ENCODE results near the gene GRIK4.

Gene GRIK4

GRCh38 chr11:120522021-120522420 lies 10.5 kb downstream of the GRIK4 start:
- no peak overlapping the region for H3K4me3 ChIP-seq (ENCODE audit: low read length)
- DNase-seq (ENCODE audit: low read depth, low spot score) = no peak

- no peak for DNase-seq (ENCODE audit: low read depth, low spot score)
- H3K4me3 ChIP-seq (ENCODE audit: low read length) = no peak overlapping the region
Measured at GRCh38 chr11:120522736-120523135, 11.2 kb downstream of the GRIK4 start.

- no peak overlapping the region for H3K4me3 ChIP-seq (ENCODE audit: low read length)
- DNase-seq (ENCODE audit: low read depth, low spot score) = no peak
Measured at GRCh38 chr11:120523196-120523595, 11.6 kb downstream of the GRIK4 start.

DNA sequence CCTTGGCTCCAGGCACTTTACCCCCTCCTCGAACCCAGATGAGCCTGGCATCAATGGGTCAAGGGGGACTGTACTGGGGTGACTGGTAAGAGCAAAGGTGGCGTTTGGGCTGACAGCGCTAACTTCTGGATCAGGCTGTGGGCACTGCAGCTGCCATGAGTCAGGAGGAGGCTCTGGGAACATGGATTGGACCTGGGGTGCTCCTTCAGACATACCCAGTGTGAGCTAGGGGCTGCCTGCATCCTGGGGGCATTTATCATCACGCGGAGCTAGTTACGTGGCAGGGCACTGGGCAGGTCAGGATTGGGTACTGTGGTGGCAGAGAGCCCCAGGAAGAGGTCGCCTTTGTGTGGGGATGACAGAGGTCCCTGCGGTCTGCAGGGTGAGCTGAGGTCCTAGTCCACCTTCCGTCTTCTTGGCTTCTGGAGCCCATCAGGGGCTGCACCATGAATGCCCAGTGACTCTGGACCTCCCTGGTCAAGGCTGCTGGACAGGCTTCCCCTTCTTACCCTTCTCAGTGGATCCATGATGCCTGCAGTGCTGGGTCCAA lies 13.1 kb downstream of the GRIK4 start:
- no peak overlapping the region for H3K4me3 ChIP-seq (ENCODE audit: low read length)
- no peak for DNase-seq (ENCODE audit: low read depth, low spot score)

GRCh38 chr11:120525261-120526171 lies 14.0 kb downstream of the GRIK4 start:
- H3K4me3 ChIP-seq (ENCODE audit: low read length) = no peak overlapping the region
- DNase-seq (ENCODE audit: low read depth, low spot score) = no peak

DNA sequence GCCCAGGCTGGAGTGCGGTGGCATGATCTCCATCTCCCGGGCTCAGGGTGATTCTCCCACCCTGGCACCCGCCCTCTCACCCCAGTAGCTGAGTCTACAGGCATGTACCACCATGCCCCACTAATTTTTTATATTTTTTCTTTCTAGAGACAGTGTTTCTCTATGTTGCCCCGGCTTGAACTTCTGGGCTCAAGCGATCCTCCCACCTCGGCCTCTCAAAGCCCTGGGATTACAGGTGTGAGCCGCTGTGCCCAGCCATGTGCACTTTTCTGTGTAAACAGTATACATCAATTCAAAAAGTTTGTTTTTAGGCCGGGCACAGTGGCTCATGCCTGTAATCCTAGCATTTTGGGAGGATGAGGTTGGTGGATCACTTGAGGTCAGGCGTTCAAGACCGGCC lies 14.7 kb downstream of the GRIK4 start:
- DNase-seq (ENCODE audit: low read depth, low spot score) = no peak
- no peak overlapping the region for H3K4me3 ChIP-seq (ENCODE audit: low read length)

DNA sequence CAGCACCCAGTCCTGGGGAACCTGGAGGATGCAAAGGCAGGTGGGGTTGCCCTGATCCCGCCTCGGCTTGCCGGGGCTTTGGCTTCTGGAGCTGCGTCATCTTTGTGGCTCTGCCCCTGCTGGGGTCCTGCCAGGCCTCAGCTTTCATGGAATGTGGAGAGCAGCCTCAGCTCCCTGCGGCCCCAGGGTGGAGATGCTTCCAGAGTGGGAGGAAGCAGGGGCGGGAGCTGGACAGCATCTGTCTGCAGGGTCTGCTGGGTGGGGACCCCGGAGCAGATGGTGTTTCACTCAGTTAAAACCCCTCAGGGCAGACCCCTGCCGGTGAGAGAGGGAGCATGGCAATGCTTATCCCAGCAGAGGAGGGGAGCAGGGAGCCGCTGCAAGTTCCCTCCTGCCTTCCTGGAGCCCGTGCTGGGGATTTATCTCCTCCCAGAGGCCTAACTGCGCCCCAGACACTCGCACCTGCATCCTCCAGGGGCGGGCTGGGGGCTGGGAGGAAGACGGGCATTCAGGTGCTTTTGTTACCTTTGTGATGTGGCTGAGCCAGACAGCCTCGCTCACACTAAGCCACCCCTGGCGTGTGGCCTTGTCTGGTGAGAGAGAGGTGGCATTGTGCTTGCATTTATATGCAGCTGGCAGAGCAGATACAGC lies 15.7 kb downstream of the GRIK4 start:
- DNase-seq (ENCODE audit: low read depth, low spot score) = peak; percentile 8
- no peak overlapping the region for H3K4me3 ChIP-seq (ENCODE audit: low read length)

DNA sequence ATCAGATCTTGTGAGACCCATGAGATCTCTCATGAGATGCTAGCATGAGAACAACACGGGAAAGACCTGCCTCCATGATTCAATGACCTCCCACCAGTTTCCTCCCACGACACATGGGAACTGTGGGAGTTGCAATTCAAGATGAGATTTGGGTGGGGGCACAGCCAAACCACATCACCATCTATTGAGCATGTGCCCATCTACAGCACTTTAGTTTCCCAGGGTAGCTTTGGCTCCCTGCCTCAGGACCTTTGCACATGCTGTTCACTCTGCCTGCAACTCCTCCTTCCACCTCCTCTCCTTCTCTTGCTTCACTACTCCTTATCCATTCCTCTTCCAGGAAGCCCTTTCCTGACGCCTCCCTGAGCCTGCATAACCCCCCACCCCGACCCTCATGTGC lies 17.2 kb downstream of the GRIK4 start:
- H3K4me3 ChIP-seq (ENCODE audit: low read length) = no peak overlapping the region
- DNase-seq (ENCODE audit: low read depth, low spot score) = no peak

GRCh38 chr11:120529214-120529613 lies 17.7 kb downstream of the GRIK4 start:
- H3K4me3 ChIP-seq (ENCODE audit: low read length) = no peak overlapping the region
- DNase-seq (ENCODE audit: low read depth, low spot score) = no peak

DNA sequence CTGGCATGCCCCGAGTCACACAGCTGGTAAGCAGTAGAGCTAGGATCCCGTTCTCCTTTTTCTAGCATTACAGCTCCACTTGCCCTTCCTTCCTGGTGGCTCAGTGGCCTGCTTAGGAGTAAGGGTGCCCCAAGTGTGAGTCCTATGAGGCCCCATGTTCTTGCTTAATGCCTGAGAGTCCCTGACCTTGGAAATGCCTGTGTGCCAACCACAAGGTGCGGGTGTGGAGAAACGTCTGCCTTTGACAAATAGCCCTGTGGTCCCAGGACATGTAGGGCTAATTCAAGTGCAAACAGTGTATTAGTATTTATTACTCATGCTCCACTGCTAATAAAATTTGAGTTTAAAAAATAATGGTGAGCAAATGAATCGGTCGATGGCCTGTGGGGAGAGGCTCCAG lies 18.4 kb downstream of the GRIK4 start:
- no peak for DNase-seq (ENCODE audit: low read depth, low spot score)
- no peak overlapping the region for H3K4me3 ChIP-seq (ENCODE audit: low read length)

GRCh38 chr11:120532082-120532831 lies 20.7 kb downstream of the GRIK4 start:
- no peak overlapping the region for H3K4me3 ChIP-seq (ENCODE audit: low read length)
- DNase-seq (ENCODE audit: low read depth, low spot score) = no peak

DNA sequence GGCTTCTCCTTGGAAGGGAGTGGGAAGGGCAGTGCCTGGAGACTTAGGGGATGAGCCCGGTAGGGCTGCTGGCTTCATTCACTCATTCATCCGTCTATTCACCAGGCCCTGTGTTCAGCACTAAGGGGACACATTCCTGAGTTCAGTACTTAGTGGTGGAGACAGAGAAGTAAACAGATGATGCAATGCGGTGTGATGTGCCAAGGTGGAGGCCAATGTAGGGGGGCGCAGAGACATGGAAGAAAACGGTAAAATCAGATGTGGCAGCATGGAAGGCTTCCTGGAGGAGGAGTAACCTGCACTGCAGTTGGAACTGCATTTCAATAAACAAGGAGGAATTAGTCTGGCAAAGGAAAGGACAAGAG lies 21.3 kb downstream of the GRIK4 start:
- no peak for DNase-seq (ENCODE audit: low read depth, low spot score)
- no peak overlapping the region for H3K4me3 ChIP-seq (ENCODE audit: low read length)

DNA sequence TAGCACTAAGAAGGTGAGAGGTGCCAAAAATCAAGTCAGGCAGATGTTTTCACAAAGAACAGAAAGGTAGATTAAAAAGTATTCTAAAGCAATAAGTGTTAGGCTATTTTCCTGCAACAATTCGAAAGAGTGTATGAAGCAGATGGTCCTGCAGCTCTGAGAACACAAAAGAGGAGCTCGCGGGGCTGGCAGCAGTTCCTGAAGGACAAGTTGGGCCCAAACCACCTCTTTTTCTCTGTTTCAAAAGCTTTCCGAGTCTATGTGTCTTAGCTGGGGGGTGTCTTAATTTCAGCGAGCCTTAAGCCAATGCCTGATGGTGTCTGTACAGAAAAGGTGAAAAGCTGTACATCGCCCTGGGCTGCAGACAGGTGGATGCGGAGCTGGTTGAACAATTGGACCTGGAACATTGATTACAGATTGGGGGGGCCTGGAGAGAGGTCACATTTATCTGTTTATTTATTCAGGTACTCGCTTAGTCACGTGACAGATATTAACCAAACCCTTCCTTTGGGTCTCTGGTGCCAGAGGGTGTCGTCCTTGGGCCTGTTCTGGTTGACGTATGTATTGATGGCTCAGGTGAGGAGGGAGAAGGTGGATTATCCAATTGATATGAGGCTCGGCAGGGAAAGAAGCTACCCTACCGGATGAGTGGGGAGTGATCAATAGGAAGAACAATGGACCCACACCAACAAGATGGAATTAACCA lies 24.7 kb downstream of the GRIK4 start:
- no peak overlapping the region for H3K4me3 ChIP-seq (ENCODE audit: low read length)
- DNase-seq (ENCODE audit: low read depth, low spot score) = no peak

DNA sequence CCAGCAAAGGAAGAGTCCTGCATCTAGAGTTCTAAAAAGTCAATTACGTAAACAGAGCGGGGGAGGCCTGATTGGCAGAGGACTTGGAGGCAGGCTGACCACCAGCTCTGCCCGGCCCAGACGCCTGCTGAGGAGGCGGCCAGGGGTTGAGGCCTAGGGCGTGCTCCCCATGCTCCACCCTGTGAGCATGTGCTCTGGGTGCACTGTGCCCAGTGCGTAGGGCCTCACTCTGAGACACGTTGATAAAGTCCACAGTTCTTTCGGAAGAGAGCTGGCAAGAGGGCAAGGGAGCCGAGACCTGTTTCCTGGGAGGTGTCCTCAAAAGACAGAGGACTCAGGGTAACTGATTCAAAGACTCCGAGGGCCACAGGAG lies 25.2 kb downstream of the GRIK4 start:
- DNase-seq (ENCODE audit: low read depth, low spot score) = no peak
- no peak overlapping the region for H3K4me3 ChIP-seq (ENCODE audit: low read length)

- H3K4me3 ChIP-seq (ENCODE audit: low read length) = no peak overlapping the region
- no peak for DNase-seq (ENCODE audit: low read depth, low spot score)
Measured at GRCh38 chr11:120537996-120538395, 26.4 kb downstream of the GRIK4 start.

- DNase-seq (ENCODE audit: low read depth, low spot score) = no peak
- H3K4me3 ChIP-seq (ENCODE audit: low read length) = no peak overlapping the region
Measured at GRCh38 chr11:120538707-120539106, 27.2 kb downstream of the GRIK4 start.

DNA sequence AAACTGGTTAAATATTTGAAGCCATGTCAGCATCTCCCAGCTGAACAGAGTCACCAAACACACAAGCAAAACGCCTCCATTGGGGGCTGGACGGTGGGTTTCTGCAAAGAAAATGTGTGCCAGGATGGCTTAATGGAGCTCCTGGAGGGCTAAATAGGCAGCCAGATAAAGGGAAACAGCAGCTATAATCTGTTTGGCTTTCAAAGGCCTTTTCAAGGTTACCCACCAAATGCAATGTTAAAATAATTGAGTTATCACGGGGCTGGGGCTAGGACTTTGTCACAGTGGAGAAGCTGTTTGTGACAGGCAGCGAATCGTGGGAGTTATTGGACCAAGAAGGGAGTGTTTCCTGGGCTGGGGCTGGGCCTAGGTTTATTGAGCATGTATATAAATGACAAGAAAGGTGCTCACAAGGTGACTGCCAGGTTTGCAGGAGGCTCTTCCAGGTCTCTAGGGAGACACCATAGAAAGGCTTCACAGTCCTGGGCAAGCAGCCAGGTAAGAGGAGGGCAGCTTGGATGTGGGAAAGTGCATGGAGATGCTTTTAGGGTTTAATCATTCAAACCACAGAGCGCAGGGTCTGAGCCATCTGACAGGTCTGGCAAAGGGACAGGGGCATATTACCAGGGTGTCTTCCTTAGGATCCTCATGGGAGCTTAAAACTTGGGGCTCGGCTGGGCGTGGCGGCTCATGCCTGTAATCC lies 28.3 kb downstream of the GRIK4 start:
- DNase-seq (ENCODE audit: low read depth, low spot score) = no peak
- no peak overlapping the region for H3K4me3 ChIP-seq (ENCODE audit: low read length)

DNA sequence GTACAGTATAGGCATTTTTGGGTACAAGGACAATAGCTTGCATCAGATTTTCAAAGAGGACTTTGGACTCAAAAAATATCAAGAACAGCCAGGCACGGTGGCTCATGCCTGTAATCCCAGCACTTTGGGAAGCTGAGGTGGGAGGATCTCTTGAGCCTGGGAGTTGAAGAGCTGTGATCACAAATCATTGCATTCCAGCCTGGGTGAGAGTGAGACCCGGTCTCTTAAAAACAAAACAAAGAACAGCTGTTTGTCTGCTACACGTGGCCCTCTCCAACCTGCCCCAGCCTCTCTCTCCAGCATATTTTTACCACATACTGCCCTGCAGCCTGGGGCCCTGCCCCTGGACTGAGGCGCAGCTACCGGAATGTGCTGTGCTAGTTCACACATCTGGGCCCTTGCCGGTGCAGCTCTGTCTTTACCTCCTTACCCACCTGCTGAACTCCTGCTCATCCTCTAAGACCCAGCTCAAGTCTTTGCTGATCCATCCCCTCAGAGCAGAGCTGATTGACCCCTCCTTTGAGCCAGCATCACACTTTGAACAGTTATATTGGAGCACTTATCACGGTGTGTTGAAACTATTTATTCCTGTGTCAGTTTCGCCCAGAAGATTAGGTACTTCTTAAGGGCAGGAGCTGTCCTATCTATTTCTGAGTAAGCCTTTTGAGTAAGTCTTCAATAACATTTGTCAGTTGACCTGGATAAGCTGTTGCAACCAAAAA lies 29.4 kb downstream of the GRIK4 start:
- no peak for DNase-seq (ENCODE audit: low read depth, low spot score)
- H3K4me3 ChIP-seq (ENCODE audit: low read length) = no peak overlapping the region

Measured in Jurkat, Clone E6-1 (cell line).